Peyer's patch (tissue), 4 donors: Measurements from ENCODE around the gene MACROD2.

Experiments used
- POLR2A ChIP-seq, 2 donors: fragments of 450-650 bp; IDR thresholded peaks; one replicate each; pipeline ENCODE4 v1.5.1; 2017; ENCODE audit warnings: antibody characterized with exemption in 2 of 2, mild to moderate bottlenecking in 2 of 2, moderate library complexity in 2 of 2
- TF ChIP-seq, protein P1 (sequence below), 6 experiments: fragments of 450-650 bp in 4 of 6; fragments of 200-600 bp in 2 of 6; sonication (generic) in 1 of 6; IDR thresholded peaks; one replicate each; pipeline ENCODE4 v1.5.1; 2017 to 2019; ENCODE audit warnings: antibody characterized with exemption in 6 of 6, mild to moderate bottlenecking in 3 of 6, moderate library complexity in 1 of 6

DNA sequence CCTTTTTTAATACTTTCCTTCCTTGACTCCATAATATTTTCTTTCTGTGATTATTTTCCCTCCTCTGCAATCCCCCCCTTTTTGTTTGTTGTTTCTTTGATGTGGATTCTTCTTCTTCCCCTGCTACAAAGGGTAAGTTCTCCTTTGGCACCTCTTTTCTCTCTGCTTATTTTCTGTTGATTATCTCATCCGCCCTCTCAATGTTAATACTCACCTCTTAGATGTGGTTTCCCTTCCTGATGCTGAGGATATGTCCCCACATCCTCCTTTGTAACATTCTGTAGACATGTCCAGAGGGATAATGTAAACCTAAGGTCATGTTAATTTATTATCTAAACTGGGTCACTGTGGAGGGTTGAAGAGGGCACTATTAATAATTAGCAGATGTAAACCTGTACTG lies 324.4 kb downstream of the MACROD2 start:
- TF ChIP-seq, protein P1, sequence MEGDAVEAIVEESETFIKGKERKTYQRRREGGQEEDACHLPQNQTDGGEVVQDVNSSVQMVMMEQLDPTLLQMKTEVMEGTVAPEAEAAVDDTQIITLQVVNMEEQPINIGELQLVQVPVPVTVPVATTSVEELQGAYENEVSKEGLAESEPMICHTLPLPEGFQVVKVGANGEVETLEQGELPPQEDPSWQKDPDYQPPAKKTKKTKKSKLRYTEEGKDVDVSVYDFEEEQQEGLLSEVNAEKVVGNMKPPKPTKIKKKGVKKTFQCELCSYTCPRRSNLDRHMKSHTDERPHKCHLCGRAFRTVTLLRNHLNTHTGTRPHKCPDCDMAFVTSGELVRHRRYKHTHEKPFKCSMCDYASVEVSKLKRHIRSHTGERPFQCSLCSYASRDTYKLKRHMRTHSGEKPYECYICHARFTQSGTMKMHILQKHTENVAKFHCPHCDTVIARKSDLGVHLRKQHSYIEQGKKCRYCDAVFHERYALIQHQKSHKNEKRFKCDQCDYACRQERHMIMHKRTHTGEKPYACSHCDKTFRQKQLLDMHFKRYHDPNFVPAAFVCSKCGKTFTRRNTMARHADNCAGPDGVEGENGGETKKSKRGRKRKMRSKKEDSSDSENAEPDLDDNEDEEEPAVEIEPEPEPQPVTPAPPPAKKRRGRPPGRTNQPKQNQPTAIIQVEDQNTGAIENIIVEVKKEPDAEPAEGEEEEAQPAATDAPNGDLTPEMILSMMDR (IDR thresholded peaks at IDR 0.05): no peak
- TF ChIP-seq POLR2A (IDR thresholded peaks at IDR 0.05): no peak
